H1 (cell line): ENCODE data around the gene CLEC2A. TPM values are rescaled to one million over a fixed set of nuclear protein-coding genes. Genes with fewer than 3 reads are reported as not detected.

Source experiments
- CTCF ChIA-PET: fragments of 300-600 bp; sonication (Branson Sonifier 250); formaldehyde crosslinking; loops from one replicate; lab custom pipeline; 2021; ENCODE audit not compliant: partially characterized antibody; lab: Charles Lee
- POLR2A ChIA-PET: fragments of 300-600 bp; sonication (Branson Sonifier 250); formaldehyde crosslinking; loops from one replicate; lab custom pipeline; 2021; ENCODE audit warnings: inconsistent platforms; ENCODE audit not compliant: partially characterized antibody; lab: Charles Lee
- DNase-seq, 2 experiments: peaks; one replicate each; pipeline versions ENCODE4 v3.0.0 to v3.0.0-alpha.2; 2010 to 2022; ENCODE audit warnings: low spot score in 2 of 2, low read depth in 1 of 2, mixed read lengths in 1 of 2
- FAIRE-seq: peaks from 2 replicates; lab custom pipeline; 2011; peaks lifted over from hg19 to GRCh38; lab: Jason Lieb, UNC
- H2AFZ ChIP-seq: 2 replicates; pipeline ENCODE4 v1.8.1; 2012; ENCODE audit warnings: low read length, inconsistent platforms
- H2AK5ac ChIP-seq: 2 replicates; pipeline ENCODE4 v1.6.1; 2013; ENCODE audit warnings: low read depth, low read length
- H2BK120ac ChIP-seq: replicated peaks from 2 replicates; pipeline ENCODE3; 2013; ENCODE audit warnings: low read depth, low read length, inconsistent platforms
- H2BK12ac ChIP-seq: 2 replicates; pipeline ENCODE4 v1.6.1; 2013; ENCODE audit warnings: low read depth, low read length
- H2BK15ac ChIP-seq: 2 replicates; pipeline ENCODE4 v1.6.1; 2013; ENCODE audit warnings: low read length
- H2BK20ac ChIP-seq: 2 replicates; pipeline ENCODE4 v1.6.1; 2013; ENCODE audit warnings: low read length
- H2BK5ac ChIP-seq: 2 replicates; pipeline ENCODE4 v1.6.1; 2013; ENCODE audit warnings: low read depth, low read length
- H3K14ac ChIP-seq: 2 replicates; pipeline ENCODE4 v1.6.1; 2013; ENCODE audit warnings: inconsistent platforms; ENCODE audit not compliant: insufficient read length
- H3K18ac ChIP-seq: 2 replicates; pipeline ENCODE4 v1.6.1; 2013; ENCODE audit warnings: low read length; ENCODE audit errors: extremely low read depth
- H3K23ac ChIP-seq: 2 replicates; pipeline ENCODE4 v1.6.1; 2013; ENCODE audit warnings: inconsistent platforms; ENCODE audit not compliant: insufficient read length
- H3K23me2 ChIP-seq: 2 replicates; pipeline ENCODE4 v1.6.1; 2013; ENCODE audit warnings: low read depth, low read length
- H3K27ac ChIP-seq: 2 replicates; pipeline ENCODE4 v1.6.1; 2011; ENCODE audit warnings: low read depth, low read length, inconsistent platforms
- H3K27me3 ChIP-seq, 4 experiments: replicated peaks in 1 of 4; 1 replicate in 1 of 4; 2 replicates in 3 of 4; pipeline versions ENCODE4 v1.6.1 to v1.8.1; 2011 to 2013; ENCODE audit warnings: low read length in 3 of 4, mild to moderate bottlenecking in 3 of 4, inconsistent platforms in 2 of 4, mixed read lengths in 2 of 4, moderate library complexity in 1 of 4; ENCODE audit not compliant: control insufficient read depth in 3 of 4, insufficient read depth in 3 of 4; ENCODE audit errors: extremely low read depth in 1 of 4
- H3K36me3 ChIP-seq, 4 experiments: 2 replicates each; pipeline versions ENCODE4 v1.6.1 to v1.8.1; 2011 to 2013; ENCODE audit warnings: mild to moderate bottlenecking in 4 of 4, low read length in 3 of 4, moderate library complexity in 2 of 4, control low read depth in 1 of 4, inconsistent platforms in 1 of 4; ENCODE audit not compliant: insufficient read depth in 4 of 4, control insufficient read depth in 2 of 4
- H3K4ac ChIP-seq: replicated peaks from 2 replicates; pipeline ENCODE3; 2013; ENCODE audit warnings: low read length, low read depth, mixed read lengths, inconsistent platforms; ENCODE audit not compliant: insufficient read length
- H3K4me1 ChIP-seq, 4 experiments: replicated peaks in 1 of 4; 1 replicate in 1 of 4; 2 replicates in 3 of 4; pipeline versions ENCODE4 v1.6.1 to v1.8.1; 2011 to 2013; ENCODE audit warnings: low read length in 3 of 4, inconsistent platforms in 2 of 4, mixed read lengths in 1 of 4; ENCODE audit not compliant: insufficient read depth in 4 of 4, control insufficient read depth in 3 of 4
- H3K4me2 ChIP-seq, 2 experiments: 2 replicates each; pipeline versions ENCODE4 v1.6.1 to v1.8.1; 2011 to 2013; ENCODE audit warnings: low read depth in 2 of 2, low read length in 2 of 2, control low read depth in 1 of 2, inconsistent platforms in 1 of 2, mild to moderate bottlenecking in 1 of 2; ENCODE audit not compliant: insufficient read depth in 1 of 2
- H3K4me3 ChIP-seq, 4 experiments: fragments of 200-600, 300-600 bp in 1 of 4; sonication (generic), shearing (Covaris generic), sonication (Bioruptor Twin) in 1 of 4; 2 replicates each; pipeline versions ENCODE4 v1.5.1 to v1.8.1; 2011 to 2016; ENCODE audit warnings: low read length in 4 of 4, low read depth in 3 of 4, control low read depth in 2 of 4, inconsistent platforms in 2 of 4, mild to moderate bottlenecking in 2 of 4, mixed read lengths in 1 of 4, moderate library complexity in 1 of 4; ENCODE audit not compliant: insufficient read depth in 2 of 4; ENCODE audit errors: extremely low read depth in 1 of 4
- H3K56ac ChIP-seq: replicated peaks from 2 replicates; pipeline ENCODE3; 2013; ENCODE audit warnings: low read depth, mild to moderate bottlenecking, mixed read lengths, low read length, inconsistent platforms; ENCODE audit not compliant: insufficient read length
- H3K79me1 ChIP-seq: 2 replicates; pipeline ENCODE4 v1.6.1; 2013; ENCODE audit warnings: low read depth, low read length, control low read depth
- H3K79me2 ChIP-seq, 2 experiments: 2 replicates each; pipeline versions ENCODE4 v1.6.1 to v1.8.1; 2012 to 2013; ENCODE audit warnings: low read length in 2 of 2, mild to moderate bottlenecking in 2 of 2, inconsistent platforms in 1 of 2; ENCODE audit not compliant: insufficient read depth in 2 of 2, control insufficient read depth in 1 of 2
- H3K9ac ChIP-seq, 4 experiments: replicated peaks in 1 of 4; 1 replicate in 1 of 4; 2 replicates in 3 of 4; pipeline versions ENCODE4 v1.6.1 to v1.8.1; 2011 to 2013; ENCODE audit warnings: low read depth in 3 of 4, low read length in 3 of 4, control low read depth in 2 of 4, mild to moderate bottlenecking in 2 of 4, moderate library complexity in 2 of 4, inconsistent platforms in 1 of 4; ENCODE audit errors: extremely low read depth in 1 of 4
- H3K9me3 ChIP-seq, 2 experiments: 2 replicates each; pipeline versions ENCODE4 v1.6.1 to v1.8.1; 2012 to 2013; ENCODE audit warnings: mild to moderate bottlenecking in 2 of 2, moderate library complexity in 2 of 2, control low read depth in 1 of 2, inconsistent platforms in 1 of 2, low read depth in 1 of 2, low read length in 1 of 2, mixed read lengths in 1 of 2; ENCODE audit not compliant: insufficient read depth in 2 of 2
- H4K20me1 ChIP-seq, 2 experiments: replicated peaks in 1 of 2; 2 replicates each; pipeline versions ENCODE3 to v1.8.1; 2011 to 2013; ENCODE audit warnings: inconsistent platforms in 2 of 2, low read length in 2 of 2, mild to moderate bottlenecking in 1 of 2; ENCODE audit not compliant: insufficient read depth in 2 of 2, control insufficient read depth in 1 of 2
- H4K5ac ChIP-seq: 2 replicates; pipeline ENCODE4 v1.6.1; 2013; ENCODE audit warnings: low read length, low read depth, mixed read lengths, inconsistent platforms; ENCODE audit not compliant: insufficient read length
- H4K8ac ChIP-seq: 2 replicates; pipeline ENCODE4 v1.8.0; 2013; ENCODE audit warnings: mild to moderate bottlenecking, moderate library complexity, low read length, inconsistent platforms; ENCODE audit not compliant: insufficient read depth; ENCODE audit errors: extremely low read depth
- H4K91ac ChIP-seq: replicated peaks from 2 replicates; pipeline ENCODE3; 2013; ENCODE audit warnings: low read length, mixed read lengths, inconsistent platforms; ENCODE audit not compliant: insufficient read length
- ASH2L ChIP-seq: fragments of 200-600, 300-600 bp; sonication (generic); IDR thresholded peaks from one replicate; pipeline ENCODE4 v1.7.1; 2017; ENCODE audit warnings: low read length
- BRCA1 ChIP-seq: IDR thresholded peaks from 2 replicates; pipeline ENCODE4 v1.6.1; 2012; ENCODE audit warnings: low read depth, low read length, improper control_type of control experiment
- CBX8 ChIP-seq: fragments of 300-800, 300-1000 bp; sonication (generic); IDR thresholded peaks from 2 replicates; pipeline ENCODE4 v1.7.1; 2016; ENCODE audit warnings: low read depth, low read length, borderline replicate concordance
- CREB1 ChIP-seq: IDR thresholded peaks from 2 replicates; pipeline ENCODE4 v1.6.1; 2012; ENCODE audit warnings: inconsistent platforms
- EGR1 ChIP-seq: IDR thresholded peaks from 2 replicates; pipeline ENCODE4 v1.6.1; 2011; ENCODE audit warnings: low read depth, low read length, borderline replicate concordance
- FOSL1 ChIP-seq: IDR thresholded peaks from 2 replicates; pipeline ENCODE4 v1.6.1; 2011; ENCODE audit warnings: mild to moderate bottlenecking, low read depth, low read length, moderate library complexity; ENCODE audit not compliant: insufficient read depth
- JUN ChIP-seq: IDR thresholded peaks from 2 replicates; pipeline ENCODE4 v1.6.1; 2011; ENCODE audit warnings: low read depth, mild to moderate bottlenecking, improper control_type of control experiment, low read length
- NRF1 ChIP-seq: IDR thresholded peaks from 2 replicates; pipeline ENCODE4 v1.6.1; 2011; ENCODE audit warnings: mild to moderate bottlenecking, low read depth, low read length, improper control_type of control experiment
- PHF8 ChIP-seq: fragments of 200-600 bp; sonication (generic); conservative IDR thresholded peaks from 2 replicates; pipeline ENCODE4 v1.7.1; 2012; ENCODE audit warnings: low read depth, mild to moderate bottlenecking, inconsistent platforms, low read length, moderate library complexity
- POLR2A ChIP-seq, 2 experiments: IDR thresholded peaks; 1 replicate in 1 of 2; 2 replicates in 1 of 2; pipeline ENCODE4 v1.6.1; 2011; ENCODE audit warnings: low read depth in 2 of 2, low read length in 2 of 2, mild to moderate bottlenecking in 2 of 2; ENCODE audit errors: control extremely low read depth in 1 of 2
- RAD21 ChIP-seq, 2 experiments: IDR thresholded peaks in 1 of 2; conservative IDR thresholded peaks in 1 of 2; 2 replicates each; pipeline ENCODE4 v1.6.1; 2011; ENCODE audit warnings: low read depth in 2 of 2, low read length in 2 of 2, improper control_type of control experiment in 1 of 2, inconsistent platforms in 1 of 2, mild to moderate bottlenecking in 1 of 2, moderate library complexity in 1 of 2
- TBP ChIP-seq: IDR thresholded peaks from 2 replicates; pipeline ENCODE4 v1.6.1; 2011; ENCODE audit warnings: low read depth, low read length, improper control_type of control experiment
- TCF12 ChIP-seq: IDR thresholded peaks from 2 replicates; pipeline ENCODE4 v1.6.1; 2011; ENCODE audit warnings: low read depth, mild to moderate bottlenecking, low read length
- YY1 ChIP-seq: IDR thresholded peaks from 2 replicates; pipeline ENCODE4 v1.6.1; 2011; ENCODE audit warnings: low read depth, mild to moderate bottlenecking, low read length
- ZNF274 ChIP-seq: IDR thresholded peaks from 2 replicates; pipeline ENCODE4 v1.7.0; 2012; ENCODE audit warnings: low read length, borderline replicate concordance; ENCODE audit errors: extremely low read depth
- WGBS, 2 experiments: shearing (Covaris generic) in 1 of 2; methylation state at CpG; one replicate each; pipeline versions ENCODE4 v1.1.6 to v1.1.7; 2013 to 2015; ENCODE audit warnings: low lambda C conversion rate in 2 of 2, mixed read lengths in 2 of 2, inconsistent platforms in 1 of 2, low coverage in 1 of 2, missing lambda C conversion rate in 1 of 2; ENCODE audit not compliant: insufficient replicate concordance in 2 of 2, insufficient coverage in 1 of 2, insufficient read length in 1 of 2; ENCODE audit errors: extremely low coverage in 1 of 2, missing lambda C conversion rate in 1 of 2; 5-methylcytosine and 5-hydroxymethylcytosine counted together
- polyA plus RNA-seq, 7 experiments: library from polyadenylated mRNA; depleted of rRNA in 3 of 7; stranded (reverse) in 5 of 7; unstranded in 2 of 7; fragments of >200 nt in 5 of 7; fragments of 200-250 nt in 2 of 7; gene quantifications; 1 replicate in 5 of 7; 2 replicates in 1 of 7; 4 replicates in 1 of 7; pipeline versions ENCODE4 v1.2.1 to v1.2.3, GENCODE V29; 2011 to 2013; ENCODE audit warnings: missing spikeins in 2 of 7, mixed read lengths in 2 of 7
- total RNA-seq: library from RNA; stranded (reverse); fragmentation: NEBNext Ultra II Directional; extraction: Animal tissue kit (Norgen Biotek cat#: 25700); gene quantifications from 2 replicates; pipeline ENCODE4 v1.2.1, GENCODE V29; 2021

Gene CLEC2A
- total and polyA plus RNA-seq, 2 of the 8 experiments (the other 6 are each of a cell fraction or from before 2014, with no cell fraction given) = 0.63 to 3.7 TPM

GRCh38 chr12:9975614-9976013, 43.4 kb upstream of the CLEC2A start:
- Histone ChIP-seq H3K79me2 (no peaks in the 10 kb centered on the region), H4K20me1 (no peaks in the 10 kb centered on the region), H3K18ac (no peak overlapping the region), H2AFZ (no peak overlapping the region), H2AK5ac (no peak overlapping the region), H2BK120ac (no peak overlapping the region), H2BK12ac (no peak overlapping the region), H3K27me3 (no peaks in the 10 kb centered on the region), H3K4me3 (no peak overlapping the region), H3K4me1 (no peaks in the 10 kb centered on the region), H3K23me2 (no peaks in the 10 kb centered on the region), H3K4me2 (no peak overlapping the region), H3K9me3 (peaks cover 9 to 10% of the 10 kb centered on the region in 2 experiments), H2BK20ac (no peak overlapping the region), H3K23ac (no peak overlapping the region), H3K36me3 (no peaks in the 10 kb centered on the region), H3K9ac (no peak overlapping the region), H3K79me1 (no peaks in the 10 kb centered on the region), H3K56ac (no peak overlapping the region), H4K8ac (no peak overlapping the region), H4K91ac (no peak overlapping the region), H3K14ac (no peak overlapping the region), H2BK15ac (no peak overlapping the region), H2BK5ac (no peak overlapping the region), H3K27ac (no peak overlapping the region), H3K4ac (no peak overlapping the region), H4K5ac (no peak overlapping the region)
- DNase-seq = no peak
- 93% methylated on average over 2 of the region's 2 CpGs; no CpG with 5 or more reads in 1 of the 2 experiments for WGBS, 2 experiments
- ChIA-PET CTCF (no interaction called here), POLR2A (no interaction called here)
- TF ChIP-seq FOSL1 (no peak), POLR2A (IDR thresholded peaks at IDR 0.05; ENCODE audit: control extremely low read depth in 1 of 2, low read depth in 2 of 2, low read length in 2 of 2) (no peak), EGR1 (no peak), CREB1 (no peak), RAD21 (IDR thresholded peaks at IDR 0.05 in 1 of 2, conservative IDR thresholded peaks at IDR 0.05 in 1 of 2; ENCODE audit: low read depth in 2 of 2, low read length in 2 of 2) (no peak), YY1 (no peak), ZNF274 (no peak), TCF12 (no peak), ASH2L (no peak), NRF1 (no peak), JUN (no peak), TBP (no peak), BRCA1 (no peak), CBX8 (no peak), PHF8 (no peak)
- no peak for FAIRE-seq
